HG03457 (cell line): Measurements from ENCODE around the gene BANK1.

Experiments
- ATAC-seq: cut with Tn5 transposase; IDR thresholded peaks from one replicate; pipeline ENCODE4 v1.9.1; 2021; ENCODE audit warnings: moderate number of reproducible peaks; ENCODE audit not compliant: unreplicated experiment

The BANK1 gene

GRCh38 chr4:101807351-101807750, 16.8 kb downstream of the BANK1 start:
- peak; percentile 23 for ATAC-seq

GRCh38 chr4:101813604-101814003, 23.1 kb downstream of the BANK1 start:
- no peak for ATAC-seq

GRCh38 chr4:101818362-101818761, 27.8 kb downstream of the BANK1 start:
- no peak for ATAC-seq

- ATAC-seq = no peak
Measured at GRCh38 chr4:101823864-101824263, 33.3 kb downstream of the BANK1 start.

GRCh38 chr4:101824500-101824899, 34.0 kb downstream of the BANK1 start:
- no peak for ATAC-seq

GRCh38 chr4:101825953-101826352, 35.4 kb downstream of the BANK1 start:
- ATAC-seq = no peak

GRCh38 chr4:101831816-101832215, 41.3 kb downstream of the BANK1 start:
- ATAC-seq = no peak

- no peak for ATAC-seq
Measured at GRCh38 chr4:101833480-101833879, 43.0 kb downstream of the BANK1 start.

GRCh38 chr4:101835121-101835904, 44.8 kb downstream of the BANK1 start:
- no peak for ATAC-seq

- no peak for ATAC-seq
Measured at GRCh38 chr4:101843054-101843453, 52.5 kb downstream of the BANK1 start.

- ATAC-seq = no peak
Measured at GRCh38 chr4:101846550-101846949, 56.0 kb downstream of the BANK1 start.

- ATAC-seq = no peak
Measured at GRCh38 chr4:101850698-101851097, 60.2 kb downstream of the BANK1 start.

- ATAC-seq = no peak
Measured at GRCh38 chr4:101851672-101852071, 61.1 kb downstream of the BANK1 start.

- no peak for ATAC-seq
Measured at GRCh38 chr4:101853028-101853427, 62.5 kb downstream of the BANK1 start.

GRCh38 chr4:101853691-101854090, 63.2 kb downstream of the BANK1 start:
- ATAC-seq = no peak

GRCh38 chr4:101855239-101855638, 64.7 kb downstream of the BANK1 start:
- no peak for ATAC-seq

- ATAC-seq = no peak
Measured at GRCh38 chr4:101856149-101856548, 65.6 kb downstream of the BANK1 start.

- no peak for ATAC-seq
Measured at GRCh38 chr4:101857176-101857575, 66.6 kb downstream of the BANK1 start.

GRCh38 chr4:101858641-101859040, 68.1 kb downstream of the BANK1 start:
- ATAC-seq = no peak

GRCh38 chr4:101862595-101862994, 72.1 kb downstream of the BANK1 start:
- no peak for ATAC-seq

- ATAC-seq = no peak
Measured at GRCh38 chr4:101864660-101865059, 74.1 kb downstream of the BANK1 start.

GRCh38 chr4:101865501-101866062, 75.1 kb downstream of the BANK1 start:
- ATAC-seq = no peak

- no peak for ATAC-seq
Measured at GRCh38 chr4:101870874-101871273, 80.3 kb downstream of the BANK1 start.
